GM12891 (cell line): Measurements from ENCODE around the gene NFX1.

ENCODE experiments used
- POLR2A ChIP-seq: IDR thresholded peaks from 2 replicates; pipeline ENCODE4 v1.6.1; 2011; ENCODE audit warnings: low read depth, low read length, control low read depth
- POLR2AphosphoS5 ChIP-seq: IDR thresholded peaks from 2 replicates; pipeline ENCODE4 v1.6.1; 2011; ENCODE audit warnings: low read depth, low read length, control low read depth
- TAF1 ChIP-seq: IDR thresholded peaks from 2 replicates; pipeline ENCODE4 v1.6.1; 2011; ENCODE audit warnings: low read depth, low read length, control low read depth

DNA sequence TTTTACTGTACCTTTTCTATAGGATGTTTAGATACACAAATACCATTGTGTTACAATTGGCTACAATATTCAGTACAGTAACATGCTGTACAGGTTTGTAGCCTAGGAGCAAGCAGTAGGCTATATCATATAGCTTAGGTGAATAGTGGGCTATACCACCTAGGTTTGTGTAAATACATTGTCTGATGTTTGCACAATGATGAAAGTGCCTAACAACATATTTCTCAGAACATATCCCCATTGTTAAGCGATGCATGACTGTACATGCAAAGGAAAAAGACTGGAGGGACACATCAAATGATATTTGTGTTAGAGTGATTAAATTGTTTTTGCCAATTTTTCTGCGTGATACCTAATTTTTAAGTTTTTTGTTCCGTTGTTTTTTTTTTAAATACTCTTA lies 20.2 kb upstream of the NFX1 start:
- TF ChIP-seq POLR2A, result no peak
- no peak for TF ChIP-seq POLR2AphosphoS5
- no peak for TF ChIP-seq TAF1
